ENCODE data around the gene ALKBH5. TPM values are rescaled to one million over a fixed set of nuclear protein-coding genes. Genes with fewer than 3 reads are reported as not detected.

ALKBH5 gene
- total RNA-seq, 1 donor from 2014 or later, result 99.1 TPM

- no peak for DNase-seq
- no peak for ATAC-seq
- Histone ChIP-seq H3K36me3 (peaks cover 35% of the 10 kb centered on the region), H3K4me1 (no peaks in the 10 kb centered on the region), H3K9me3 (no peaks in the 10 kb centered on the region), H3K4me3 (no peak overlapping the region), H3K27me3 (no peaks in the 10 kb centered on the region), H3K27ac (no peak overlapping the region)
- TF ChIP-seq CTCF (IDR thresholded peaks at IDR 0.05), result no peak
- intact Hi-C loops (cut with DNase I), result no loop called here
Observed at GRCh38 chr17:18241229-18241871, 57.7 kb downstream of the ALKBH5 start.

- no peak for DNase-seq
Observed at GRCh38 chr17:18245038-18245776, 61.6 kb downstream of the ALKBH5 start.

GRCh38 chr17:18246109-18246725, 62.6 kb downstream of the ALKBH5 start:
- Histone ChIP-seq H3K27ac (no peak overlapping the region), H3K4me1 (no peaks in the 10 kb centered on the region), H3K9me3 (no peaks in the 10 kb centered on the region), H3K4me3 (no peak overlapping the region), H3K36me3 (peaks cover 70% of the 10 kb centered on the region), H3K27me3 (no peaks in the 10 kb centered on the region)
- ATAC-seq (no peak), DNase-seq (no peak)
- intact Hi-C loops (cut with DNase I), result no loop called here
- no peak for TF ChIP-seq CTCF (IDR thresholded peaks at IDR 0.05)

More at GRCh38 chr17:18245038-18245776, 61.6 kb downstream of the ALKBH5 start:
- no peak overlapping the region for H3K4me3 ChIP-seq
- H3K27ac ChIP-seq, result no peak overlapping the region
- intact Hi-C loops (cut with DNase I), result no loop called here
- no peaks in the 10 kb centered on the region for H3K27me3 ChIP-seq
- H3K9me3 ChIP-seq, result no peaks in the 10 kb centered on the region
- H3K4me1 ChIP-seq, result no peaks in the 10 kb centered on the region
- no peak for ATAC-seq
- peaks cover 60% of the 10 kb centered on the region for H3K36me3 ChIP-seq
- TF ChIP-seq CTCF (IDR thresholded peaks at IDR 0.05), result no peak

- H3K27me3 ChIP-seq, result no peaks in the 10 kb centered on the region
- no peaks in the 10 kb centered on the region for H3K4me1 ChIP-seq
- no peaks in the 10 kb centered on the region for H3K9me3 ChIP-seq
- no peak overlapping the region for H3K4me3 ChIP-seq
- ATAC-seq (peak; percentile 90), DNase-seq (peak; percentile 94)
- no peak for TF ChIP-seq CTCF (IDR thresholded peaks at IDR 0.05)
- intact Hi-C loops (cut with DNase I), result no loop called here
- peaks cover 79% of the 10 kb centered on the region for H3K36me3 ChIP-seq
- no peak overlapping the region for H3K27ac ChIP-seq
Observed at GRCh38 chr17:18246880-18247612, 63.4 kb downstream of the ALKBH5 start.

- ATAC-seq (no peak), DNase-seq (no peak)
- intact Hi-C loops (cut with DNase I), result no loop called here
- Histone ChIP-seq H3K27ac (peak overlapping the region; percentile 44), H3K4me3 (no peak overlapping the region), H3K4me1 (no peaks in the 10 kb centered on the region), H3K36me3 (peaks cover 84% of the 10 kb centered on the region), H3K27me3 (no peaks in the 10 kb centered on the region), H3K9me3 (no peaks in the 10 kb centered on the region)
- TF ChIP-seq CTCF (IDR thresholded peaks at IDR 0.05), result no peak
Observed at GRCh38 chr17:18247613-18248001, 64.0 kb downstream of the ALKBH5 start.
